Tibial nerve (tissue), 4 donors: ENCODE measurements around the gene ATP8A2. TPM values are rescaled to one million over a fixed set of nuclear protein-coding genes. Genes with fewer than 3 reads are reported as not detected.

Experiments used
- DNase-seq, 2 donors: peaks; one replicate each; pipeline ENCODE4 v3.0.0-alpha.2; 2019; ENCODE audit warnings: low spot score in 2 of 2
- H3K27ac ChIP-seq, 4 donors: fragments of 200-600 bp; sonication (generic) in 3 of 4; one replicate each; pipeline ENCODE4 v1.5.1; 2017 to 2019; ENCODE audit warnings: mild to moderate bottlenecking in 1 of 4
- H3K27me3 ChIP-seq, 2 donors: fragments of 200-600 bp; sonication (generic) in 1 of 2; one replicate each; pipeline versions ENCODE4 v1.5.1 to v1.6.0; 2017 to 2019
- H3K36me3 ChIP-seq, 3 donors: fragments of 200-600 bp; sonication (generic); one replicate each; pipeline ENCODE4 v1.5.1; 2018 to 2019
- H3K4me1 ChIP-seq, 4 donors: fragments of 200-600 bp; sonication (generic) in 3 of 4; one replicate each; pipeline ENCODE4 v1.5.1; 2017 to 2019
- H3K4me3 ChIP-seq, 4 donors: fragments of 200-600 bp; sonication (generic) in 3 of 4; one replicate each; pipeline ENCODE4 v1.5.1; 2017 to 2019; ENCODE audit warnings: mild to moderate bottlenecking in 1 of 4, moderate library complexity in 1 of 4
- H3K9me3 ChIP-seq, 4 donors: fragments of 200-600 bp; sonication (generic) in 3 of 4; one replicate each; pipeline ENCODE4 v1.5.1; 2017 to 2019
- EP300 ChIP-seq, 2 donors: sonication (generic); formaldehyde crosslinking; IDR thresholded peaks; one replicate each; pipeline ENCODE4 v1.6.1; 2017; ENCODE audit warnings: antibody characterized with exemption in 2 of 2, mild to moderate bottlenecking in 1 of 2
- POLR2A ChIP-seq, 2 donors: fragments of 450-650 bp; IDR thresholded peaks; one replicate each; pipeline ENCODE4 v1.6.1; 2017; ENCODE audit warnings: antibody characterized with exemption in 2 of 2, mild to moderate bottlenecking in 2 of 2, moderate library complexity in 2 of 2
- WGBS, 2 donors: methylation state at CpG; one replicate each; pipeline ENCODE4 v1.1.5; 2018; 5-methylcytosine and 5-hydroxymethylcytosine counted together
- total RNA-seq, 4 donors: library from RNA; depleted of rRNA; stranded (reverse); fragments of >200 nt; gene quantifications; one replicate each; pipeline ENCODE4 v1.1.0, GENCODE V29; 2016
- TF ChIP-seq, protein P1 (sequence below), 5 experiments: fragments of 200-600 bp in 3 of 5; fragments of 450-650 bp in 2 of 5; sonication (generic) in 3 of 5; IDR thresholded peaks; one replicate each; pipeline ENCODE4 v1.5.1; 2016 to 2019; ENCODE audit warnings: antibody characterized with exemption in 5 of 5, mild to moderate bottlenecking in 3 of 5, moderate library complexity in 2 of 5

The ATP8A2 gene
- total RNA-seq, 4 donors from 2014 or later, result 0.30 to 1.7 (median 0.61) TPM

- Histone ChIP-seq H3K27me3 (no peaks in the 10 kb centered on the region), H3K4me1 (no peaks in the 10 kb centered on the region), H3K9me3 (peaks cover 0 to 21% (median 0%) of the 10 kb centered on the region in 4 donors), H3K4me3 (no peak overlapping the region), H3K36me3 (no peaks in the 10 kb centered on the region), H3K27ac (no peak overlapping the region)
- DNase-seq, result no peak
- TF ChIP-seq POLR2A (IDR thresholded peaks at IDR 0.05) (no peak), EP300 (IDR thresholded peaks at IDR 0.05) (no peak)
- TF ChIP-seq, protein P1, sequence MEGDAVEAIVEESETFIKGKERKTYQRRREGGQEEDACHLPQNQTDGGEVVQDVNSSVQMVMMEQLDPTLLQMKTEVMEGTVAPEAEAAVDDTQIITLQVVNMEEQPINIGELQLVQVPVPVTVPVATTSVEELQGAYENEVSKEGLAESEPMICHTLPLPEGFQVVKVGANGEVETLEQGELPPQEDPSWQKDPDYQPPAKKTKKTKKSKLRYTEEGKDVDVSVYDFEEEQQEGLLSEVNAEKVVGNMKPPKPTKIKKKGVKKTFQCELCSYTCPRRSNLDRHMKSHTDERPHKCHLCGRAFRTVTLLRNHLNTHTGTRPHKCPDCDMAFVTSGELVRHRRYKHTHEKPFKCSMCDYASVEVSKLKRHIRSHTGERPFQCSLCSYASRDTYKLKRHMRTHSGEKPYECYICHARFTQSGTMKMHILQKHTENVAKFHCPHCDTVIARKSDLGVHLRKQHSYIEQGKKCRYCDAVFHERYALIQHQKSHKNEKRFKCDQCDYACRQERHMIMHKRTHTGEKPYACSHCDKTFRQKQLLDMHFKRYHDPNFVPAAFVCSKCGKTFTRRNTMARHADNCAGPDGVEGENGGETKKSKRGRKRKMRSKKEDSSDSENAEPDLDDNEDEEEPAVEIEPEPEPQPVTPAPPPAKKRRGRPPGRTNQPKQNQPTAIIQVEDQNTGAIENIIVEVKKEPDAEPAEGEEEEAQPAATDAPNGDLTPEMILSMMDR (IDR thresholded peaks at IDR 0.05), result no peak
These were observed 296.6 kb downstream of the ATP8A2 start for GRCh38 chr13:25668345-25668744.

DNA sequence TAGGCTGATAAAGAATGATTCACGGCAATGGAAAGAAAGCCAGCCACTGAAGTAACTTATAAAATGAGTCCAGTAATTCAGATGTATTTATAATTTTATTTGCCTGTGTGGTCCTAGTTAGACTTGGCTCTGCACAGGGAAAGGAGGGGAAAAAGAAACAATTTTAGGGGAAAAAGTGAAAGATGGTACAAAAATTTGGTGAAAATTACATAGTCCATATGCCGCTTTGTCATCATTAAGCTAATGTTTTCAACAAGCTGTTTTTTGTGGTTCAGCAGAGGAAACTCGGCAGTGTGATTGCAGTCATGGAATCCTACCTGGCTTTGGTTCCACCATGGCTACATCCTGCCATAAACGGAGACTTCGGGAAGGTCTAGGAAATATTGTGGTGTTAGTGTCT lies 301.9 kb downstream of the ATP8A2 start:
- H3K9me3 ChIP-seq, result peaks cover 0 to 10% (median 0%) of the 10 kb centered on the region in 4 donors

GRCh38 chr13:25674371-25674770 lies 302.6 kb downstream of the ATP8A2 start:
- Histone ChIP-seq H3K36me3 (no peaks in the 10 kb centered on the region), H3K4me3 (no peak overlapping the region), H3K27me3 (no peaks in the 10 kb centered on the region), H3K4me1 (no peaks in the 10 kb centered on the region), H3K27ac (no peak overlapping the region), H3K9me3 (peaks cover 0 to 5% (median 0%) of the 10 kb centered on the region in 4 donors)
- no peak for TF ChIP-seq POLR2A (IDR thresholded peaks at IDR 0.05)
- TF ChIP-seq, protein P1 (IDR thresholded peaks at IDR 0.05), result no peak
- no peak for TF ChIP-seq EP300 (IDR thresholded peaks at IDR 0.05)
- no peak for DNase-seq
- 71 to 85% methylated on average over 4 of the region's 4 CpGs for WGBS, 2 donors

More for the DNA sequence above, 301.9 kb downstream of the ATP8A2 start:
- Histone ChIP-seq H3K27ac (no peak overlapping the region), H3K27me3 (no peaks in the 10 kb centered on the region), H3K36me3 (no peaks in the 10 kb centered on the region), H3K4me3 (no peak overlapping the region), H3K4me1 (no peaks in the 10 kb centered on the region)
- TF ChIP-seq EP300 (IDR thresholded peaks at IDR 0.05) (no peak), POLR2A (IDR thresholded peaks at IDR 0.05) (no peak)
- TF ChIP-seq, protein P1 (IDR thresholded peaks at IDR 0.05), result no peak
- WGBS, 2 donors, result 87 to 88% methylated on average over 5 of the region's 5 CpGs
- DNase-seq, result no peak

DNA sequence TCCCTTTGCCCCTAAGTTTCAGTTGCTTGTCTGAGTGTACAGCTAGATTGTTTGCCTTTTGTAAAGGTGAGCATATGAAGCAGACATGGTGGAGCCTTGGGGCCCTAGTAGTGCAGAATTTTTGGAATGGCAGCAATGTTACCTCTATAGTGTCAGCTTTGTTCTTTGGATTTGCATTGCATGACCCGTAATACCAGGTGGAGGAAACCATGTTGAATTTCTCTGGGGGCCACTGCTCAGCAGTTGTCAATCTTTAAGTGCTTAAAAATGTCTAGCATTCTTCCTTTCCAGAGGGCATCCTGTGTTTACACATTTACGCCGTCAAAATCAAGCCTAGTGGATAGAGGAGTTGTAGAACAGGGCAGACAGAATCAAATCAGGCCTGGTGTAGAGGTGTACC lies 303.3 kb downstream of the ATP8A2 start:
- Histone ChIP-seq H3K9me3 (no peaks in the 10 kb centered on the region), H3K36me3 (no peaks in the 10 kb centered on the region), H3K27me3 (no peaks in the 10 kb centered on the region), H3K27ac (no peak overlapping the region), H3K4me1 (no peaks in the 10 kb centered on the region), H3K4me3 (no peak overlapping the region)
- no peak for DNase-seq
- TF ChIP-seq, protein P1 (IDR thresholded peaks at IDR 0.05), result no peak
- TF ChIP-seq EP300 (IDR thresholded peaks at IDR 0.05) (no peak), POLR2A (IDR thresholded peaks at IDR 0.05) (no peak)
- WGBS, 2 donors, result 68 to 78% methylated on average over 3 of the region's 3 CpGs

- H3K27me3 ChIP-seq, result no peaks in the 10 kb centered on the region
- no peaks in the 10 kb centered on the region for H3K9me3 ChIP-seq
- TF ChIP-seq, protein P1 (IDR thresholded peaks at IDR 0.05), result no peak
- no peak overlapping the region for H3K27ac ChIP-seq
- no peaks in the 10 kb centered on the region for H3K4me1 ChIP-seq
- 77 to 83% methylated on average over 2 of the region's 2 CpGs for WGBS, 2 donors
- no peak overlapping the region for H3K4me3 ChIP-seq
- H3K36me3 ChIP-seq, result no peaks in the 10 kb centered on the region
- DNase-seq, result no peak
These were observed 306.2 kb downstream of the ATP8A2 start for GRCh38 chr13:25677956-25678355.
